Vagina (tissue), 2 donors: ENCODE measurements around the gene FXYD6.

Source experiments
- POLR2A ChIP-seq, 2 donors: fragments of 450-650 bp; IDR thresholded peaks; one replicate each; pipeline ENCODE4 v1.6.1; 2017; ENCODE audit warnings: antibody characterized with exemption in 2 of 2, mild to moderate bottlenecking in 2 of 2, moderate library complexity in 2 of 2
- POLR2AphosphoS5 ChIP-seq, 2 donors: sonication (generic); formaldehyde crosslinking; IDR thresholded peaks; one replicate each; pipeline ENCODE4 v1.9.0; 2017; ENCODE audit warnings: antibody characterized with exemption in 2 of 2, mild to moderate bottlenecking in 2 of 2, low read depth in 1 of 2; ENCODE audit not compliant: insufficient read depth in 1 of 2
- TF ChIP-seq, protein P1 (sequence below), 3 experiments: fragments of 450-650 bp in 2 of 3; fragments of 200-600 bp in 1 of 3; sonication (generic) in 1 of 3; IDR thresholded peaks; one replicate each; pipeline ENCODE4 v1.5.1; 2017 to 2019; ENCODE audit warnings: antibody characterized with exemption in 3 of 3, mild to moderate bottlenecking in 2 of 3, moderate library complexity in 2 of 3

DNA sequence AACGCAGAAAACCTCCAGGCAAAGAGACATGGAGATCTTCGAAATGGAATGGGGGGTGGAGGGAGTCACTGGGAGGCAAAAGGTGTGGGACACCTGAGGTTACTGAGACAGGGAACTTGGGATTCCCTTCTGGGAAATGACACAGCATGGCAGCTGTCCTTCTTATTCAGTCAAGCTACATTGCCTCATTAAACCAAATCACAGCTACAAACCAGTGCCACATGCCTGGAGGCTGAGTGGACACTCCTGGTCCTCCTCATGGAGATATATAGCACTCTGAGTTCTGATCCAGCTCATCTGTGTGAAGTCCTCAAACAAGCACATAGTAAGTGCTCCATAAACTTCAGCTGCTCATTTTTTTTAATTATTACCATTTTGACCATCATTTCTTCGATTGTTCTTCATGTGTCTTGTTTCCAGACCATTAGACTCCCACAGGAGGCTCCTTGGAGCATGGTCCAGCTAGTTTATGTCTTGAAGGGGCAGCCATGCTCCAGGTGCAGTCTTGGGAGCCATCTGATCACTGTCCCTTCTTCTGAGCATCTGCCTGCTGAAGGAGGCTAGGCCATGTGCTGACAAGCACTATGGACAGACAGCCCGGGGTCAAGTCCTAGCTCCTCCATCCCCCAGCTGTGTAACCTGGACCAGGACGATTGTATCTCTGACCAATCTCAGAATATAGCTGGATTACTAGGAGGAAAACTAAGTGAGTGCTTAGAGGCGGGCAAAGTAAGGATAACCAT is 42.2 kb downstream of the FXYD6 start:
- TF ChIP-seq, protein P1, sequence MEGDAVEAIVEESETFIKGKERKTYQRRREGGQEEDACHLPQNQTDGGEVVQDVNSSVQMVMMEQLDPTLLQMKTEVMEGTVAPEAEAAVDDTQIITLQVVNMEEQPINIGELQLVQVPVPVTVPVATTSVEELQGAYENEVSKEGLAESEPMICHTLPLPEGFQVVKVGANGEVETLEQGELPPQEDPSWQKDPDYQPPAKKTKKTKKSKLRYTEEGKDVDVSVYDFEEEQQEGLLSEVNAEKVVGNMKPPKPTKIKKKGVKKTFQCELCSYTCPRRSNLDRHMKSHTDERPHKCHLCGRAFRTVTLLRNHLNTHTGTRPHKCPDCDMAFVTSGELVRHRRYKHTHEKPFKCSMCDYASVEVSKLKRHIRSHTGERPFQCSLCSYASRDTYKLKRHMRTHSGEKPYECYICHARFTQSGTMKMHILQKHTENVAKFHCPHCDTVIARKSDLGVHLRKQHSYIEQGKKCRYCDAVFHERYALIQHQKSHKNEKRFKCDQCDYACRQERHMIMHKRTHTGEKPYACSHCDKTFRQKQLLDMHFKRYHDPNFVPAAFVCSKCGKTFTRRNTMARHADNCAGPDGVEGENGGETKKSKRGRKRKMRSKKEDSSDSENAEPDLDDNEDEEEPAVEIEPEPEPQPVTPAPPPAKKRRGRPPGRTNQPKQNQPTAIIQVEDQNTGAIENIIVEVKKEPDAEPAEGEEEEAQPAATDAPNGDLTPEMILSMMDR (IDR thresholded peaks at IDR 0.05): no peak
- TF ChIP-seq POLR2AphosphoS5 (IDR thresholded peaks at IDR 0.05; ENCODE audit: insufficient read depth in 1 of 2, low read depth in 1 of 2): no peak
- TF ChIP-seq POLR2A (IDR thresholded peaks at IDR 0.05): no peak
